ENCODE data around the gene SDF4. TPM values are rescaled to one million over a fixed set of nuclear protein-coding genes. Genes with fewer than 3 reads are reported as not detected.

SDF4 gene
- polyA plus RNA-seq, 1 experiment, result 109 TPM

- ChIA-PET POLR2A (no interaction called here), CTCF (no interaction called here)
- no peak overlapping the region for H3K27ac ChIP-seq (ENCODE audit: low read depth, low read length)
- H3K4me3 ChIP-seq (ENCODE audit: low read depth, low read length), result no peak overlapping the region
- DNase-seq (ENCODE audit: low read depth, low spot score), result no peak
- TF ChIP-seq CTCF (IDR thresholded peaks at IDR 0.05; ENCODE audit: low read depth, low read length), result no peak
- peaks cover 4% of the 10 kb centered on the region for H3K27me3 ChIP-seq (ENCODE audit: control insufficient read depth, insufficient read depth, low read length)
- H3K9me3 ChIP-seq (ENCODE audit: control insufficient read depth, insufficient read depth, low read length), result no peaks in the 10 kb centered on the region; the same call in 1 of the 2 replicates
These were observed 14.2 kb upstream of the SDF4 start for GRCh38 chr1:1245817-1246576.

DNA sequence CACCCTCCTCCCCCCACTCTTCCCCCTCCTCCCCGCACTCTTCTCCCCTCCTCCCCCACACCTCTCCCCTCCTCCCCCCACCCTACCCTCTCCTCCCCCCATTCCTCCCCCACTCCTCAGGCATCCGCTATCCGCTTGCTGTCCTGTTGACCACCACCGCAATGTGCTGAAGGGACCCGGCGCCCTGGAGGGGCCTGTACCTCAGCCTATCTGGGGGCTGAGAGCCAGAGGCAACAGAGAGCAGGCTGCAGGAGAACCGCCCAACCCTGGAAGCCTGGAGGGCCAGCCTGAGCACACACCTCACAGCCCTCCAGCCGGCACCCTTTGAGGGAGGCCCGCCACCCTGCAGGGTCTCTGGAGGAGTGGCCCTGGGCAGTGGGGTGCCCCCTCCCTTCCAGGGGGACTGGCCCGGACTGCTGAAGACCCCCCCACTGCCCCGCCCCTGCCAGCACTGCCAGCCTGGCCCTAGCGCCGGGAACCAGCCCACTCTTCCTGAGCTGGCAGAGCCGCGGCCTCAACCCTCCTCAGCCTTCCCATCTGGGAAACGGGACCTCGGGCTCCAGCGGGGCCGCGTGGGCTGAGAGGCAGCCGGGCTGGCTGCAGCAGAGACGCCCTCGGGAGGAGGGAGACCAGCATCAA, 13.5 kb upstream of the SDF4 start:
- ChIA-PET CTCF (no interaction called here), POLR2A (no interaction called here)
- DNase-seq (ENCODE audit: low read depth, low spot score), result no peak

GRCh38 chr1:1244192-1244811, 12.5 kb upstream of the SDF4 start:
- no peaks in the 10 kb centered on the region; the same call in 1 of the 2 replicates for H3K9me3 ChIP-seq (ENCODE audit: control insufficient read depth, insufficient read depth, low read length)
- CTCF ChIA-PET, result interaction anchor here (0.6 to 1.2 kb wide), 2 partner anchors 85 to 123 kb away, joined by 3 read pairs; no protein-coding TSS in a partner anchor
- no peak for TF ChIP-seq CTCF (IDR thresholded peaks at IDR 0.05; ENCODE audit: low read depth, low read length)
- no peak overlapping the region for H3K27ac ChIP-seq (ENCODE audit: low read depth, low read length)
- H3K4me3 ChIP-seq (ENCODE audit: low read depth, low read length), result no peak overlapping the region
- no peak for DNase-seq (ENCODE audit: low read depth, low spot score)
- peaks cover 4% of the 10 kb centered on the region for H3K27me3 ChIP-seq (ENCODE audit: control insufficient read depth, insufficient read depth, low read length)
- POLR2A ChIA-PET, result interaction anchor here (0.6 to 0.8 kb wide), 2 partner anchors 21 to 61 kb away, joined by 3 read pairs; no protein-coding TSS in a partner anchor

More for the DNA sequence above, 13.5 kb upstream of the SDF4 start:
- TF ChIP-seq CTCF (IDR thresholded peaks at IDR 0.05; ENCODE audit: low read depth, low read length), result no peak
- Histone ChIP-seq H3K27ac (ENCODE audit: low read depth, low read length) (no peak overlapping the region), H3K27me3 (ENCODE audit: control insufficient read depth, insufficient read depth, low read length) (peaks cover 4% of the 10 kb centered on the region), H3K4me3 (ENCODE audit: low read depth, low read length) (no peak overlapping the region), H3K9me3 (ENCODE audit: control insufficient read depth, insufficient read depth, low read length) (no peaks in the 10 kb centered on the region; the same call in 1 of the 2 replicates)

DNA sequence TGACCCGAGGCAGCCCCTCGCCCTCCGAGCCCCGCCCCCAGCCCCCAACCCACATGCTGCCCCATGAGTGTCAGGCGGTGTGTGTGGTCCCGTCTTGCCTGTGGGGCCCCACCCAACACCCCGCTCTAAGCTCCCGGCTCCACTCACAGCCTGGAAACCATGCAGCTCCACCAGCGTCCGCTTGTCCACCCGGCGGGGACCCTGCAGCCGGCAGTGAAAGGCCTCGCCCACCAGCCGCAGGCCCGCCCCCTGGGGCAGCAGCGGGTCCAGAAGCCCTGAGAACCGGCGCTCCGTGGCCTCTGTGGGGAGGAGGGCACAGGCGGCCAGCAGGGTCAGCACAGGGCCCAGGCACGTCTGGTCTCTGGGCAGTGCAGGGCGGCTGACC, 12.0 kb upstream of the SDF4 start:
- POLR2A ChIA-PET, result interaction anchor here (0.6 to 0.8 kb wide), 2 partner anchors 21 to 61 kb away, joined by 3 read pairs; no protein-coding TSS in a partner anchor
- Histone ChIP-seq H3K27ac (ENCODE audit: low read depth, low read length) (no peak overlapping the region), H3K4me3 (ENCODE audit: low read depth, low read length) (no peak overlapping the region), H3K27me3 (ENCODE audit: control insufficient read depth, insufficient read depth, low read length) (peaks cover 4% of the 10 kb centered on the region), H3K9me3 (ENCODE audit: control insufficient read depth, insufficient read depth, low read length) (no peaks in the 10 kb centered on the region; the same call in 1 of the 2 replicates)
- TF ChIP-seq CTCF (IDR thresholded peaks at IDR 0.05; ENCODE audit: low read depth, low read length), result no peak
- DNase-seq (ENCODE audit: low read depth, low spot score), result no peak
- CTCF ChIA-PET, result interaction anchor here (0.6 to 1.2 kb wide), 2 partner anchors 85 to 122 kb away, joined by 3 read pairs; no protein-coding TSS in a partner anchor

Measured in AG04450 (cell line).